UCSD-AML1 (cell line): ENCODE data around the gene PIEZO2.
A peak's percentile ranks its signal among the peaks of the same experiment; 100 is the strongest.
"Not testable (repeated sequence)": the region's sequence is repeated elsewhere in the genome, so short reads cannot be mapped to it uniquely, and the experiment has no call there.

Experiments
- DNase-seq: peaks from one replicate; lab custom pipeline; 2025; ENCODE audit not compliant: unreplicated experiment; lab: John Stamatoyannopoulos, UW

The PIEZO2 gene

DNA sequence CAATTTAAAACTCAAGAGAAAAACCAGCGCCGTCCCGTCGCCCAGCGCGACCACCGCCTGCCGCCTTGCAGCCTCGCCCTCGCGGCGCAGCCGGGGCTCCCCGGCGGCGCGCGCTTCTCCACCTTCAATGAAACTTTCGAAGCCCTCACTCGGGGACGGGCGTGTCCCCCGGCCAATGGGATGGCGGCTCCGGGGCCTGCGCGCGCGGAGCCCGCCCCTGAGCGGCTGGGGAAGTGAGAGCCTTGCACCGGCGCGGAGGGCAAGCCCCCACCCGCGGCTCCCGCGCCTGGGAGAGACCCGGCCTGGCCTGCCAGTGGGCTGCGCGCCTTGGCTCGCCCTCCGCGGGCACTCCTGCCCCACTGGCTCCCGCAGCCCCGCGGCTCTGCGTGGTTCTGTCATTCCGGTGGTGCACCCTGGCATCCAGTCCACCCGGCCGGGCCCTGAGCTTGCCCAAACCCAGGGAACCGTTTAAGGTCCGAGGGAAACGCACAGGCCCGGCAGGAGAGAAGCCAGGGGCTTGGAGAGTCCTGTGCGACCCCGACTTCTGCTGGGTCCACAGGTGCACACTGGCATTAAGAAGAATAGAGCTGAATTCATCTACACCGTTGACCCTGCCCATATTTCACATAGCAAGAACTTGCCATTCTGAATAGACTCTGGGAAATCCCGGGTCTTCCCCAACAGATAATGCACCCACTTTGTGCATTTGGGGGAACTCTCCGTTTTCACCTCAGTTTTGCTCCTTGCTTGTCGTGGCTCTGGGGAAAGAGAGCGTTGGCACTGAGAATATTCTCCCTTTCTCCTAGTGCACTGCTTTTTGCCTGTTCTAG, at the start of gene PIEZO2:
TSS of gene PIEZO2 (minus strand) at position 129 of the 830 bp plus-strand sequence. CDS start 981 bp downstream, outside the sequence.
- no peak for DNase-seq

DNA sequence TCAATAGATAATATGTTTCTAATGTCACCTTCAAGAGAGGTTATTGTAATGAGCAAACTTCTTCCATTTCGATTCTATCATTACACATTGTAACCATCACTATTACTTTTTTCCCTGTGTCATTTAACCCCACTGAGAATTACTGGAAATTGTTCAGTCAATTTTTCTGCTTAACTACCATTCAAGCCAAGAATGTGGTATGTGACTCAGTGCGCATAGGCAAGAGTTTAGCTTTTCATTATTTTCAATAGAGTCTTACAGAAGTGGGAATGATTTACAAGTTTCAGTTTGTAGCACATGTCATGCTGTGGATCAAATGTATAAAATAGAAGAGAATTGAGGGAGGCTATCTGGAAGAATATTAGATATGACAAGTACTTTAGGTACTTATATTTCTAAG, 34.3 kb upstream of the PIEZO2 start:
- no peak for DNase-seq

DNA sequence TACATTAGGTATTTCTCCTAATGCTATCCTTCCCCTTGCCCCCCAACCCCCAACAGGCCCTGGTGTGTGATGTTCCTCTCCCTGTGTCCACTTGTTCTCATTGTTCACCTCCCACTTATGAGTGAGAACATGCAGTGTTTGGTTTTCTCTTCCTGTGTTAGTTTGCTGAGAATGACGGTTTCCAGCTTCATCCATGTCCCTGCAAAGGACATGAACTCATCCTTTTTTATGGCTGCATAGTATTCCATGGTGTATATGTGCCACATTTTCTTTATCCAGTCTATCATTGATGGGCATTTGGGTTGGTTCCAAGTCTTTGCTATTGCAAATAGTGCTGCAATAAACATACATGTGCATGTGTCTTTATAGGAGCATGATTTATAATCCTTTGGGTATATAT, 32.3 kb upstream of the PIEZO2 start:
- DNase-seq, result not testable (repeated sequence)

- DNase-seq, result no peak
Observed at GRCh38 chr18:11179959-11180519, 30.7 kb upstream of the PIEZO2 start.

- no peak for DNase-seq
Observed at GRCh38 chr18:11178951-11179549, 29.7 kb upstream of the PIEZO2 start.

DNA sequence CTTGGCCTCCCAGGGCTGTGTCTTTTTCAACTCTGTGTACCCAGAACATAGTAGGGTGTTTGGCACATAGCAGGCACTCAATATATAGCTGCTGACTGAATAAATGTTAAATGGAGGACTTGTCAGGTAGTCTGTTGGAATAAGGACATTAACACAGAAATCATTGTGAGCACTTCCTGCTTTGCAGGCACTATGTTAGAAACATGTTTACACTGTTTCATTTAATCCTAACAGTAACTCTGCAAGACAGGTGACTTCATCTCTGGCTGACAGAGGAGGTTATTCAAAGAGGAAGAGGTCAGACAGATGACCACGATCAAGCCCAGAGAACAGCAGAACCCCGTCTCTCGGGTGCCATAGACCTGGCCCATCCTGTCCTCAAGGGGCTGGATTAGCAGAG, 28.0 kb upstream of the PIEZO2 start:
- DNase-seq, result no peak

DNA sequence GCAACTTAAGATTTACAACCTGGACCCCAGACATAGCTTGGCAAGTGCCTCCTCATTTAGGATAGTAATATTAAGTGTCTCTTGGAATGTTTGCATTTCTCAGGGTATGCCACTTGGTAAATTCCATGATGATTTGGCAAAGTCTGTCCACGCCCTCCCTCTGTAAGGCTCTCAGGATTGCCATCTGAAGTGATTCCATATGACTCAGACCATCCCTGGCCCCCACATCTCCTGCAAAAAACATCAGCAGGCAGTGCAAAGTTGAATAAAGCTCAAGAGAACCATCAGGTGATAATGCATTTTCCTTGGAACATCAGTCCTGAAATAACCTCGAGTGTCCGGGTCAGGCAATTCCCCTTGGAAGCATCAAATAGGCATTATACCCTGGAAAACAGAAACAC, 27.1 kb upstream of the PIEZO2 start:
- DNase-seq, result no peak

- DNase-seq, result no peak
Observed at GRCh38 chr18:11175266-11175979, 26.1 kb upstream of the PIEZO2 start.

- not testable (repeated sequence) for DNase-seq
Observed at GRCh38 chr18:11174179-11174578, 24.8 kb upstream of the PIEZO2 start.

- DNase-seq, result no peak
Observed at GRCh38 chr18:11167778-11168177, 18.4 kb upstream of the PIEZO2 start.

- no peak for DNase-seq
Observed at GRCh38 chr18:11165952-11166351, 16.6 kb upstream of the PIEZO2 start.

- DNase-seq, result no peak
Observed at GRCh38 chr18:11165138-11165537, 15.8 kb upstream of the PIEZO2 start.

DNA sequence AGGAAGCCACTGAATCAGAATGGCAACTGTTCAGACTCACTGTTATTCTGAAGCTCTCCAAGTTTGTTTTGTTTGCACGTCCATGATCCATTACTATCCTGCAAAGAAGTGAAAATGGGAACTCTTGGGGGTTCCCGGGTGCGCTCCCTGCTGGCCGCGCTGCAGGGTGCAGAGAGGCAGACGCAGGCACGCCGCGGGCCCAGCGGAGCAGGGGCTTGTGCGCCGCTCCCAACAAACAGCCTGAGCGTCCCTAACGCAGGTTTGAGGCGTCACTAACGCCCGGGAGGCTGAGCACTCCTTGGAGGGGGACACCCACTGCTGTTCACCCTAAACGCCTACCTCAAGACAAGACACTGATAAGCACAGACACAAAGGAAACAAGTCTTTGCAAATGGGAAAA, 14.3 kb upstream of the PIEZO2 start:
- DNase-seq, result peak; percentile 37

GRCh38 chr18:11162889-11163288, 13.5 kb upstream of the PIEZO2 start:
- DNase-seq, result no peak

- DNase-seq, result no peak
Observed at GRCh38 chr18:11162462-11162861, 13.1 kb upstream of the PIEZO2 start.

DNA sequence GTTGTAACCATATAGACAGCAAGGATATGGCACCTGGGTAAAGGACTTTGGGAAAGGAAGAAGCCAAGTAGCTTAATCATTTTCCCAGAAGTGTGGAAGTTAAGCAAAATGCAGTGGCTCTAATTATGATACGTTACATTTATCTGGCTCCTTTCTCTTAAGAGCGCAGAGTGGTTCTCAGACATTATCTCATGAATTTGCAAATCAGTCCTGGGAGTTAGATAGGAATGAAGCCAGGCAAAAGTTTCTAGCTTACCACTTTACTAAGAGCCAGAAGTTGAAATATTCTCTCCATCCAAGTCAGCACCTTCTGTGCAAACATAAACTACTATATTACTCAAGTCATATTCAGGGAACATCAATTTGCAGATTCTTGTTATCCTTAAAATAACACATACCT, 10.9 kb upstream of the PIEZO2 start:
- DNase-seq, result no peak

GRCh38 chr18:11159844-11160243, 10.5 kb upstream of the PIEZO2 start:
- DNase-seq, result no peak

DNA sequence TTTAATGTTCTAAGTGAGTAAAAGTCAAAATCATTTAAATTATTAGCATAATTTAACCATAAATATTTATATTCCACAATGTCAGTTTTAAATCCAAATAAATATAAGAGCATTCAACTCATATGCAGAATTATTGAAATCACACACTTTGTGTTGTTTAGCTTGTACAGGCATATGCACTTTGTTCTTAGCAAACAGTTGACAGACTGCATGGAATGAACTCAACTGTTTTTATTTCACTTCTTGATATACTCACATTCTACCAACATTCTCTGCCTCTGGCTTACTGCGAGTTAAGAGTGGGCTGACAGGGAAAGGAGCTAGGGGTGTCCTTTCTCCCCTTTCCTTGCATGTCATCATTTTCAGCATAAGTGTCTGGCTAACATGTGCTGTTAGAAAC, 7.6 kb upstream of the PIEZO2 start:
- DNase-seq, result no peak

- DNase-seq, result no peak
Observed at GRCh38 chr18:11155034-11155759, 5.8 kb upstream of the PIEZO2 start.

DNA sequence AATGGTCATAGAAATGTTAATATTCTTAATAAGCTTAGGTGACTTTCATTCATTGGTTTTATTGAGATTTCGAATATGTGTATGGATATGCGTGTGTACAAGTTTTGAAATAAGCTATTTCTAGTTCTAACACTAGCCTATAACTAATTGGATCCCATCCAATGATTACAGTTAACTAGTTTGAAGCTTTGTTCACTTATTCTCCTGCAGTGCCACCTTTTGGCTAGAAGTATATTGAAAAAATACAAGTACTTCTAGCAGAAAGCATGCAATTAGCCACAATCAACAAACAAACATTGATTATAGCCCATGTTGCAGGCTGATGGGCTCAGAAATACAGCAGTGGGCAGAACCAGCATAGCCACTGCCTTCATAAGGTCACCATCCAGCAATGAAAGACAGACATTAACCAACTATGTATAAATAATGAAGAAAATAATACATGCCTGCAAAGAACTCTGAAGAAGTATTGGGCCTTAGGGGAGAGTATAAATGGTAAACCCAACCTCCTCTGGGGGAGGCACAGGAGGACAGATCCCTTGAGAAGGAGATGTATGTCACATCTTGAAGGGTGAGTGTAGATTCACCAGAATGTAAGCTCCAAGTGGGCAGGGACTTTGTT, 5.1 kb upstream of the PIEZO2 start:
- no peak for DNase-seq

DNA sequence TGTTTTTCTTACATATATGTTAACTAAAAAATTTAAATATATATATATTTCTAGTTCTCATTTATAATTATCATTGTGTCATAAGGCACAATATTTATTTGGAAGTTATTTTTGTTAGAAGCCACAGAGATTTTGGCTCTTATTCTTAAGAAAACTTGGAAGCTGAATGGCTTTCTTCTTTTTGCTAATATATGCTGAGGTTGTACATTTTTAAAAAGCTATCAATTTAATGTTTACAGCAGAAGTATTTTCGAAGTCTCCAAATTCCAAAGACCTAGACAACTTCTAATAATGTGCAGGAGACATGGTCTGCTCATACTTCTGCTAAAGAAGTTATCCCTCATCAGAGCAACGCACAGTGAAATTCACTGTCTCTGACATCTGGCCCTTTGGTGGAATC, 3.7 kb upstream of the PIEZO2 start:
- DNase-seq, result no peak
